ENCODE measurements around the gene JARID2. TPM values are rescaled to one million over a fixed set of nuclear protein-coding genes. Genes with fewer than 3 reads are reported as not detected.
A peak's percentile ranks its signal among the peaks of the same experiment; 100 is the strongest.

The JARID2 gene
- total and polyA plus RNA-seq, 2 of the 13 experiments (the other 11 are each of a cell fraction or from before 2014, with no cell fraction given) = 7.5 to 10.3 TPM

DNA sequence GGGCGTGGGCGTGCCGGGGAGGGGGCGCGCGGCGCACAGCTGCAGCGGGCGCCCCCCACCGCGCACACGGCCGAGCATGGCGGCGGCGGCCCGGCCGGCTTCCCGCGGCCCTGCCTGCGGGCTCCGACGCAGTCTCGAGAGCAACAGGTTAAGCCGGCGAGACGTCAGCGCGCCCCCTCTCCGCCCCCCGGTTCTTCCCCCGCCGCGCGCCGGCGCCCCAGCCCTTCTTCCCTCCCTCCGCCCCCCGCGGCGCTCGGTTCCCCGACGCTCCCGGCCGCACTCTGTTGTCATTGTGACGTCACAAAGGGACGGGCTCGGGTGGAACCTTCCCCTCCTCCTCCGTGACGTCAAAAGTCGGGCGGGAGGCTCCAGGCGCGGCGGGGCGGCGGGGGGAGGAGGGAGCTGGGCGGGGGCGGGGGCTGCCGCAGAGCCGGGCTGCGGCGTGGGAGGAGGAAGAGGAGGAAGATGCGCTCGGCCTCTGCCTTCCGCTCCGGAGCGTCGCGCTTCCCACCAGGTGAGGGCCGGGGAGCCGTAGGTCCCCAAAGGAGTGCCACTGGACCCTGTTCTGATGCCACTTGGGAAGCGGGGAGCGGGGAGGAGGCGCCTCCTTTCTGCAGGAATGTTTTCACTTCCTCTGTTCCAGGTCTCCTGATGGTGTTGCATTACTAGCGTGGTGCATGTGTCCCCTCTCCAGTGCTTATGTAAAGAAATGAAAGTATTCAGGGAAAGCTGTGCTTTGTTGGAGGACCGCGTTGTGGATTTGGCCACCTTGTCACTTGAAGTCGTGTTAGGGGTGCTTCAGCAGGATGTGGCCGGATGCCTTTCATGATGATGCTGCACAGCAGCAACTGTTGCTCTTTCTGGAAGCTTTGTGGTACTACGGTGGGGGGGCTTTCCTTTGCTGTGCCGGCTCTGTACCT is 2.8 kb downstream of the JARID2 start (continued):
- TF ChIP-seq, protein P1, sequence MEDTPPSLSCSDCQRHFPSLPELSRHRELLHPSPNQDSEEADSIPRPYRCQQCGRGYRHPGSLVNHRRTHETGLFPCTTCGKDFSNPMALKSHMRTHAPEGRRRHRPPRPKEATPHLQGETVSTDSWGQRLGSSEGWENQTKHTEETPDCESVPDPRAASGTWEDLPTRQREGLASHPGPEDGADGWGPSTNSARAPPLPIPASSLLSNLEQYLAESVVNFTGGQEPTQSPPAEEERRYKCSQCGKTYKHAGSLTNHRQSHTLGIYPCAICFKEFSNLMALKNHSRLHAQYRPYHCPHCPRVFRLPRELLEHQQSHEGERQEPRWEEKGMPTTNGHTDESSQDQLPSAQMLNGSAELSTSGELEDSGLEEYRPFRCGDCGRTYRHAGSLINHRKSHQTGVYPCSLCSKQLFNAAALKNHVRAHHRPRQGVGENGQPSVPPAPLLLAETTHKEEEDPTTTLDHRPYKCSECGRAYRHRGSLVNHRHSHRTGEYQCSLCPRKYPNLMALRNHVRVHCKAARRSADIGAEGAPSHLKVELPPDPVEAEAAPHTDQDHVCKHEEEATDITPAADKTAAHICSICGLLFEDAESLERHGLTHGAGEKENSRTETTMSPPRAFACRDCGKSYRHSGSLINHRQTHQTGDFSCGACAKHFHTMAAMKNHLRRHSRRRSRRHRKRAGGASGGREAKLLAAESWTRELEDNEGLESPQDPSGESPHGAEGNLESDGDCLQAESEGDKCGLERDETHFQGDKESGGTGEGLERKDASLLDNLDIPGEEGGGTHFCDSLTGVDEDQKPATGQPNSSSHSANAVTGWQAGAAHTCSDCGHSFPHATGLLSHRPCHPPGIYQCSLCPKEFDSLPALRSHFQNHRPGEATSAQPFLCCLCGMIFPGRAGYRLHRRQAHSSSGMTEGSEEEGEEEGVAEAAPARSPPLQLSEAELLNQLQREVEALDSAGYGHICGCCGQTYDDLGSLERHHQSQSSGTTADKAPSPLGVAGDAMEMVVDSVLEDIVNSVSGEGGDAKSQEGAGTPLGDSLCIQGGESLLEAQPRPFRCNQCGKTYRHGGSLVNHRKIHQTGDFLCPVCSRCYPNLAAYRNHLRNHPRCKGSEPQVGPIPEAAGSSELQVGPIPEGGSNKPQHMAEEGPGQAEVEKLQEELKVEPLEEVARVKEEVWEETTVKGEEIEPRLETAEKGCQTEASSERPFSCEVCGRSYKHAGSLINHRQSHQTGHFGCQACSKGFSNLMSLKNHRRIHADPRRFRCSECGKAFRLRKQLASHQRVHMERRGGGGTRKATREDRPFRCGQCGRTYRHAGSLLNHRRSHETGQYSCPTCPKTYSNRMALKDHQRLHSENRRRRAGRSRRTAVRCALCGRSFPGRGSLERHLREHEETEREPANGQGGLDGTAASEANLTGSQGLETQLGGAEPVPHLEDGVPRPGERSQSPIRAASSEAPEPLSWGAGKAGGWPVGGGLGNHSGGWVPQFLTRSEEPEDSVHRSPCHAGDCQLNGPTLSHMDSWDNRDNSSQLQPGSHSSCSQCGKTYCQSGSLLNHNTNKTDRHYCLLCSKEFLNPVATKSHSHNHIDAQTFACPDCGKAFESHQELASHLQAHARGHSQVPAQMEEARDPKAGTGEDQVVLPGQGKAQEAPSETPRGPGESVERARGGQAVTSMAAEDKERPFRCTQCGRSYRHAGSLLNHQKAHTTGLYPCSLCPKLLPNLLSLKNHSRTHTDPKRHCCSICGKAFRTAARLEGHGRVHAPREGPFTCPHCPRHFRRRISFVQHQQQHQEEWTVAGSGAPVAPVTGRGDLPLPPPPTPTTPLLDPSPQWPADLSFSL (CRISPR knock-in tag; IDR thresholded peaks at IDR 0.05) = no peak
- no peak for TF ChIP-seq ZNF34 (CRISPR knock-in tag; IDR thresholded peaks at IDR 0.05; ENCODE audit: borderline replicate concordance)
- no peak for TF ChIP-seq SP1 (IDR thresholded peaks at IDR 0.05)
- peak; percentile 67 for TF ChIP-seq SP1 (CRISPR knock-in tag; IDR thresholded peaks at IDR 0.05)
- no peak for TF ChIP-seq DDIT3 (CRISPR knock-in tag; IDR thresholded peaks at IDR 0.05)
- TF ChIP-seq MBD4 (IDR thresholded peaks at IDR 0.05; ENCODE audit: borderline replicate concordance, low read length) = no peak
- 0 out of 2 replicates have a peak, but pooled peaks have one; percentile 5 for TF ChIP-seq ZSCAN20 (CRISPR knock-in tag; IDR thresholded peaks at IDR 0.05; ENCODE audit: borderline replicate concordance)
- TF ChIP-seq RBM22 (optimal IDR thresholded peaks at IDR 0.05; ENCODE audit: low read length) = peak; percentile 60
- TF ChIP-seq, protein P2, sequence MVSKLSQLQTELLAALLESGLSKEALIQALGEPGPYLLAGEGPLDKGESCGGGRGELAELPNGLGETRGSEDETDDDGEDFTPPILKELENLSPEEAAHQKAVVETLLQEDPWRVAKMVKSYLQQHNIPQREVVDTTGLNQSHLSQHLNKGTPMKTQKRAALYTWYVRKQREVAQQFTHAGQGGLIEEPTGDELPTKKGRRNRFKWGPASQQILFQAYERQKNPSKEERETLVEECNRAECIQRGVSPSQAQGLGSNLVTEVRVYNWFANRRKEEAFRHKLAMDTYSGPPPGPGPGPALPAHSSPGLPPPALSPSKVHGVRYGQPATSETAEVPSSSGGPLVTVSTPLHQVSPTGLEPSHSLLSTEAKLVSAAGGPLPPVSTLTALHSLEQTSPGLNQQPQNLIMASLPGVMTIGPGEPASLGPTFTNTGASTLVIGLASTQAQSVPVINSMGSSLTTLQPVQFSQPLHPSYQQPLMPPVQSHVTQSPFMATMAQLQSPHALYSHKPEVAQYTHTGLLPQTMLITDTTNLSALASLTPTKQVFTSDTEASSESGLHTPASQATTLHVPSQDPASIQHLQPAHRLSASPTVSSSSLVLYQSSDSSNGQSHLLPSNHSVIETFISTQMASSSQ (IDR thresholded peaks at IDR 0.05; ENCODE audit: low read depth) = no peak; the same call in 1 of the 2 replicates
- TF ChIP-seq, protein P2 (CRISPR knock-in tag; IDR thresholded peaks at IDR 0.05; ENCODE audit: borderline replicate concordance) = no peak
- no peak for TF ChIP-seq XBP1 (CRISPR knock-in tag; IDR thresholded peaks at IDR 0.05)
- TF ChIP-seq ZC3H4 (CRISPR knock-in tag; IDR thresholded peaks at IDR 0.05; ENCODE audit: borderline replicate concordance) = no peak
- TF ChIP-seq EEA1 (CRISPR knock-in tag; IDR thresholded peaks at IDR 0.05; ENCODE audit: borderline replicate concordance) = no peak; the same call in 1 of the 2 replicates
- 0 out of 2 replicates have a peak, but pooled peaks have one; percentile 10 for TF ChIP-seq ZNF205 (CRISPR knock-in tag; IDR thresholded peaks at IDR 0.05)
- no peak for TF ChIP-seq ZNF253 (CRISPR knock-in tag; IDR thresholded peaks at IDR 0.05; ENCODE audit: borderline replicate concordance)
- TF ChIP-seq MNT (IDR thresholded peaks at IDR 0.05) = no peak
- no peak for TF ChIP-seq ATRX (CRISPR knock-in tag; IDR thresholded peaks at IDR 0.05; ENCODE audit: borderline replicate concordance)

Data from HepG2 (cell line).